ENCODE measurements around the gene KIF18A.
"Not testable (repeated sequence)": the region's sequence is repeated elsewhere in the genome, so short reads cannot be mapped to it uniquely, and the experiment has no call there.

Gene KIF18A

DNA sequence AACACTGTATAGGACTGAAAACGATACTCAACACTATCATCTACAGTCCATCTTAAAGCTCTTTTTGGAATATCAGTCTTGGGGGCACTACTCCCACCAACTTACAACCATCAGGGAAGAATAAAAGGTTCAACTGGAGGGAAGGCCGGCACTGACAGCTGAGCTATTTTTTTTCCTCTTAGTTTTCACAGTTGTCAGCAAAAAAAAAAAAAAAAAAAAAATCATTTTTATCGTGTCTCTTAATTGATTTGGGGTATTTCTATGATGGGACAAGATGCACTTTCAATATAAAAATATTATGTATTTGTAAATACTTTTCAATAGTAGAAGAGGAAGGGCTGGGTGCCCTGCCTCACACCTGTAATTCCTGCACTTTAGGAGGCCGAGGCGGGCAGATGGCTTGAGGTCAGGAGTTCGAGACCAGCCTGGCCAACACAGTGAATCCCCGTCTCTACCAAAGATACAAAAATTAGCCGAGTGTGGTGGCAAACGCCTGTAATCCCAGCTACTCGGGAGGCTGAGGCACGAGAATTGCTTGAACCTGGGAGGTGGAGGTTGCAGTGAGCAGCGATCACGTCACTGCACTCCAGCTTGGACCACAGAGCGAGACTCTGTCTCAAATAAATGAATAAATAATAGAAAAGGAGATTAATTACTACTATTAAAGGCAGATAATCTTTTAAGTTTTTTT, 1.5 kb downstream of the KIF18A start:
- DNase-seq (ENCODE audit: low spot score), result no peak

DNA sequence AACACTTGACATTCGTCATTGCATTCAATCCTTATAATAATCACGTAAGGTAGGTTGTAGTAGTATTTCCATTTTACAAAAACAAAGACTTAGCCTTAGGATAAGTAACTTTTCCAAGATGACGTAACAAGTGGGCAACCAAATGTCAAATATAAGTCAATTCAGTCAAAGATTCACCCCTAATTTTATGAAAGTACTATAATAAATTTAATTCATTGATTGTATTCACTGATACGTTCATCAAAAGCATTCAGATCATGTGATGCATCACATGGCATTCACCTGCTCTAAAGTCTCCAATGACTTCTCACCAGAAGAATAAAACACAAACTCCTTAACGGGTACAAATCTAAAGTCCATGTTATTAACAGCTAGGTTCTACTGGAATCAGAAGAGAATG, 2.1 kb downstream of the KIF18A start:
- DNase-seq (ENCODE audit: low spot score), result no peak

DNA sequence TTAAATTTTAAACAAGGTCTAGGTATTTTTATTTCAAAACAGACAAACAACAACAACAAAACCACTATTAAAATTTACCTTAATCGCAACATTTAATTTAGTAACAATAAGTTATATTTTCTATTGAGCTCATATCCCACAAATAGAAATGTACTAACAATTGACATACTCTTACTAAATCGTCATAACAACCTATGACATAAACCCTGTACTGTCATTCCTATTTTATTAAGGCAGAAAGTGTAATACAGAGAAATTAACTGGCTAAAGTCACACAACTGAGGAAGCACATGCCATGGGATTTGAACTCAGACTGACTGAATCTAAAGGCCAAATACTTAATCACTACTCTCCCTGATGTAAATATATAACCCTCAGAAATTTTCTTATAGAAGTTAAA, 3.0 kb downstream of the KIF18A start:
- no peak for DNase-seq (ENCODE audit: low spot score)

DNA sequence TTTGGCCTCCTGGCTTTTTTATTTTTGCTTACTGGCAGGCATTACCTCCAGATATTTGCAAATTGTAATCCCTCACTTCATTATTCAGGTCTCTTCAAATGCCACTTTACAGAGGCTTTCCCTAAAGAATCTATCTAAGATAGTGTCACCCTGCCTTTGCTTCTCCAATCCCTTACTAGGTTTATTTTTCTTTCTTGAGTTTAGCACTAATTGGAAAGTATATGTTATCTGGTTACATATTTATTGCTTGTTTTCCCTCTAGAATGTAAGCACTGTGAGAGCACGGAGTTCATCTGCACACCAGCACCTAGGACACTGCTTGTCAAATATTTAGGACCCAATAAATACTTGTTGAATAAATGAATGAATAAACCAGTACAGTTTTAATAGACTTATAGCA, 3.5 kb downstream of the KIF18A start:
- no peak for DNase-seq (ENCODE audit: low spot score)

DNA sequence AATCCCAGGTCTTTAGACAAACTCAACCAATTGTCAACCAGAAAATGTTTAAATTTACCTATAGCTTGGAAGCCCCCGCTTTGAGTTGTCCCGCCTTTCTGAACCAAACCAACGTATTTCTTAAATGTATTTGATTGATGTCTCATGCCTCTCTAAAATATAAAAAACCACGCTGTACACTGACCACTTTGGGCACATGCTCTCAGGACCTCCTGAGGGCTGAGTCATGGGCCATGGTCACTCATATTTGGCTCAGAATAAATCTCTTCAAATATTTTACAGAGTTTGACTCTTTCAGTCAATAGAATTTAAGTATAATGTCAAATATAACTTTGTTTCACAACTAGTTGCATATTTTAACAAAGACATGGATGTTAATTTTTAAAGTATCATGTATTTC, 5.7 kb downstream of the KIF18A start:
- not testable (repeated sequence) for DNase-seq (ENCODE audit: low spot score)

DNA sequence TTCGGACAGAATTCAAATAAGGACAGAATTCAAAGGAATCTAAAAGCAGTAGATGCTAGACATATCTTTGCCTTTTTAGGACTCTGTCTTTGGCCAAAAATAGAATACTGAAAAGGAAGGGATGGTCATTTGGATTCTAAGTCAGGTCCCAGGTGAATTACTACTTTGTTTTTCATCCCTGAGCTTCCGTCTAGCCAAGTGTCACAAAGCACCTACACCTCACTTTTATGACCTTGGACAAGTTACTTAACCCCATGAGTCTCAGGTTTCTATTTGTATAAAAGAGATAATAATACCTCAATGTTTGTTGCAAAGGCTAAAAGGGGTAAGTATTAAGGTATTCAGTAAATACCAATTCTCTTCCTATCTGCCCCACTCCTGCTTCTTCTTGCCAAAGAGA, 7.3 kb downstream of the KIF18A start:
- no peak for DNase-seq (ENCODE audit: low spot score)

DNA sequence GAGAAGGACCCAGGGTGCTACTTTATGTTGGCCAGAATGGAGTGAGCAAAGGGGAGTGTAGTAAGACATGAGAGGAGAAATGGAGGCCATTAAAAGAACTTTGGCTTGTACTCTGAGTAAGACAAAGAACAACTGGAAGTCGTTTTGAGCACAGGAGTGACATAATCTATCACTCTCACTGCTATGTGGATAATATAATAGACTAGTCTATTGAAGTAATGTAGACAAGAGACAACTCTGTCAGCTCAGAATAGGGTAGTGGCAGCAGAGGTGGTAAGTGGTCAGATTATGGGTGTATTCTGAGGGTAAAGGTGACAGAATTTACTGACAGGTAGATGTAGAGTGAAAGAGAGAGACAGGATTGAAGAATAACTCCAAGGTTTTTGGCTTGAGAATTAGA, 8.2 kb downstream of the KIF18A start:
- DNase-seq (ENCODE audit: low spot score), result no peak

DNA sequence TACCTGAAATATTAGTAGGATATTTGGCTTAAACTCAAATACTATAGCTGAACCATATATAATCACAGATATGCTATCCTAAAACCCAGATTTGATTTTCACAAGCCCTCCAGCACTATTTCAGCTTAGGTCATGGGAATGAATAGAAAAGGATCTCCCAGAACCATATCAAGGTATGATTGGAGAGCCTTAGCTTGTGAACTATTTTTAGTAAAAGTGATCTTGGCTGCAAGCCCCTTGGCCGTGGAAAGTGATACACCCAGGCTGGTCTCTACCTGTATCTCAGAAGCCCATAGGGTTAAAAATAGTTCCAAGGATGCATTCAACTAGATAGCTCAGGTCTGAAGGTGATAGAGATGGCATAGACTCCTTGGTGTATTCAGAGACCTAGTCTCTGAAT, 9.7 kb downstream of the KIF18A start:
- DNase-seq (ENCODE audit: low spot score), result no peak

DNA sequence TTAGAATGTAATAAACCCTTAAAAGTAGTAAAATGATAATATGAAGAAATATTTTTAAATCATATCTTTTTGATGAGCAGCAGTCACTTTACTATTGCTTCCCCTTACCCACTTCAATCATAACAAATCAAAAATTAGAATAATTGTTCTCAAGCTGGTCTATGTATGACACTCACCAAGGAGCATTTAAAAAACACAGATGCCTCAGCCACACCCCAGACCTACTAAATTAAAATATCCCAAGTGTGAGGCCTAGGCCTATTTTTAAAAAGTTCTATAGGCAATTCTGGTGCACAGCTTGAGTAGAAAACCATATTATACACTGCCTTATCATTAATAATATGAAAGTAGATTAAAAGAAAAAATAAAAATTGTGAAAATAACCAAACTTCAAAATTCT, 15.2 kb downstream of the KIF18A start:
- DNase-seq (ENCODE audit: low spot score), result no peak

DNA sequence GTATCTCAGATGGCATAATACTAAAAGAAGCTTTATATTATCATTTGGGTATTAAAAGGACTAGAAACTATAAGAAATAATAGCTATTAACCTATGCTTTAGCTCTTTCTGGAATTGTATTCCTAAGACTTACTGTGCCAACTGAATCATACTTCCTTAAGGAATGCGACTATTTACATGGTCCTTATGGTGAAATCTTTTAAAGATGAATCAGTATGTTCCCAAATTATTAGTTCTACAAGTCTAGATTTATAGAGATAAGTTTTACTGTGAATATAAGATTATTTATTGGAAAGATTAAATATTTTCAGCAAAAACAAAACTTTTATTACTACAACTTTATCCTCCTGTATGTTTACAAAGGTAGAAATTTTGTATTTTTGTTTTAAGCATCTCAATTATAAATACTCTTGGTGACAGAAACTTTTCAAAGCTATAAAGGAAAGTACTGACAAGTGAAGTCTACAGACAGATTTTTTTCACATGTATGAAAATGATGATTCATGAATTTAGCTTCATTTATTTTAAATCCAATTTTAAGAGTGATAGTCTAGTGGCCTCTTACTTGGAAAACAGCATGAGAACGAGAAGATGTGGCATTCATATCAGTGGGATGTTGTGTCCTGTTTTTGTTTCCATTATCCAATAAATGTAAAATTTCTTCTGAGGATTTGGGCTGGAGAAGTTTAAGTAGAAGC, 17.8 kb downstream of the KIF18A start:
- DNase-seq (ENCODE audit: low spot score), result no peak

DNA sequence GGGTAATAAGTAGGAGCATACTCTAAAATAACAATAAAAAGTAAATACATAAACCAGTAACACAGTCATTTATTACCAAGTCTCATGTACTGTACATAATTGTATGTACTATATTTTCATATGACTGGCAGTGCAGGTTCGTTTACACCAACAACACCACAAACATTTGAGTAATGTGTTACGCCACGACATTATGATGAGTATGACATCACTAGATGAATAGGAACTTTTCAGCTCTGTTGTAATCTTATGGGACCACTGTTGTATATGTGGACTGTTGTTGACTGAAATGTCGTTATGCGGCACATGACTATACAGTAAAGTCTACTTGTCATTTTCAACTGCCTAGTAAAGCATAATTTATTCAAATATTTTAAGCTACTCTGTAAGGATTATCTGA, 18.6 kb downstream of the KIF18A start:
- DNase-seq (ENCODE audit: low spot score), result no peak

DNA sequence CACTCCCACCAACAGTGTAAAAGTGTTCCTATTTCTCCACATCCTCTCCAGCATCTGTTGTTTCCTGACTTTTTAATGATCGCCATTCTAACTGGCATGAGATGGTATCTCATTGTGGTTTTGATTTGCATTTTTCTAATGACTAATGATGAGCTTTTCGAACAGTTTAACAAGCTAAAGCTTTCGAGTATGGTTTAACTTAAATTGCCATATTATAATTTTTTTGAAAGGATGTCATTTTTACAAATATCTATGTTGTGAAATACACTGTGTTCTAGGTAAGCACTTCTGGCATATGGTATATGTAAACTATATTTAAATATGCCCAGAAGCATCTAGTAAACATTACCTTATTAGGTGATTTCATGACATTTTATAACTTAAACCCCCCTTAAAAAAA, 20.3 kb downstream of the KIF18A start:
- DNase-seq (ENCODE audit: low spot score), result not testable (repeated sequence)

DNA sequence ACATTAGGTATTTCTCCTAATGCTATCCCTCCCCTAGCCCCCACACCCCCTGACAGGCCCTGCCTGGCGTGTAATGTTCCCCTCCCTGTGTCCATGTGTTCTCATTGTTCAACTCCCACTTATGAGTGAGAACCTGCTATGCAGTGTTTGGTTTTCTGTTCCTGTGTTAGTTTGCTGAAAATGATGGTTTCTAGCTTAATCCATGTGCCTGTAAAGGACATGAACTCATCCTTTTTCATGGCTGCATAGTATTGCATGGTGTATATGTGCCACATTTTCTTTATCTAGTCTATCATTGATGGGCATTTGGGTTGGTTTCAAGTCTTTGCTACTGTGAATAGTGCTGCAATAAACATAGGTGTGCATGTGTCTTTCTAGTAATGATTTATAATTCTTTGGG, 20.8 kb downstream of the KIF18A start:
- not testable (repeated sequence) for DNase-seq (ENCODE audit: low spot score)

DNA sequence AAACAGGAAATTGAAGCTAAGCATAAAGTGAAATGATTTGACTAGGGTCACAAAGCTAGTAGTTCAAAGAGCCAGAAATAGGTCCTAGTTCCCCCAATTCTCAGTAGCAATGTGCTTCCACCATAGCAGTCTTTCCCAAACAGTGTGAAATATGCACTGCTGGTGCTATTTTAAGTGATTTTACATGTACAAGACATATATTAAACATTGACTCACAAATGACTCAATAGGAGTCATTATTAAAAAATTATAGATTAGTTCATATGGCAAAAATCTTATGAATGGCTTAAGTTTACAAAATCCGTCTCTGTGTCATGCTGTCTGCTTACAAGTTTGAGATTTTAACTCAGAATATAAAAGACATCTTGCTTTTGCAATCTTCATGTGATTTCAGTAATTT, 21.4 kb downstream of the KIF18A start:
- DNase-seq (ENCODE audit: low spot score), result no peak

DNA sequence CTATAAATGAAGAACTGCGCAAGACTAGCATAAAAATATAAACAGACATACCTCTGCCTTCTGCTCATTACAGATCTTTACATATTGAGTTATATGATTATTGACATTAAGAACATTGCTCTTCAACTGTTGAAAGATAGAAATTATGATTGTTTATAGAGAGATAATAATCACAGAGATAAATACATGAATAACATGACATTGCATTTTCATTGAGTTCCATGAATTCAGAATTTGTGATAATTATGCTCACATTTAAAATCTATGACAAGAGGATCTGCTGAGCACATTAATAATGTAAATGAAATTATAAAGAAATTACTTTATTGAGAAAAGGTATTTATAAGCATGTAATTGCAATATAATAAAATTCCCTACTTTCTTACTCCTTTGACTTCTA, 24.8 kb downstream of the KIF18A start:
- no peak for DNase-seq (ENCODE audit: low spot score)

DNA sequence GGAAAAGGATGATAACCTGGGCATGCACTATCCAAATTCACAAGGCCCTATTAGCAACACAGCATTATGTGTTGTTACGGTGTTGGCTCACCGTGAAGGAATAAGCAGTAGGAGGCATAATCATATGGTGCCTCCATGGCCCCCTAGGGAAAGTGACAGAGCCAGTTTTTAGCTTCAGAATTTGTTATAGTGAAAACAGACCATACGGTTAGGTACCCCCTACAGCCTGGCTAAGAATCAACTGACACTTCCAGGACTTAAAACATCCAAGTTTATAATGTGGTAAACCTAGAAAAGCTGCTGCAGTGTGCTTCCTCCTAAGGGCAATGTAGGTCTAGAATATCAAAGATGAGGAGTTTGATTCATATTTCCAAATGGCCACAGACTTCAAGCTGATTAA, 30.4 kb downstream of the KIF18A start:
- DNase-seq (ENCODE audit: low spot score), result no peak

DNA sequence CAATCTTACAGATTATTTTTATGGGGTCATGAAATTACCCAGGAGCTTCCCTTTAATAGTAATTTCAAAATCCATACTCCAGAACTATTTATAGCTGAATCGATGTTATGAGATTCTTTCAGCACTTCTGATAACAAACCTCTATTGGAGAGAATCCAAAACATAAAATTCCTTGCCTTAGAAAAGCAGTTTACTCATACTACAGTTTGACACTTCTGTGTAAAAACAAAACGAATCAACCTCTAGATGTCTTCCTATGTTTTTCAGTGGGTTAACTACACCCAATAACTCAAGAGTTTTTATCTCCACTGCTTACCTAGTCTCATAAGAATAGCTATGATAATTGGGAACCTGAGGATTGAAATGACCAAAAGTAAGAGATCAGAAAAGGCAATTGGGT, 35.6 kb downstream of the KIF18A start:
- DNase-seq (ENCODE audit: low spot score), result no peak

DNA sequence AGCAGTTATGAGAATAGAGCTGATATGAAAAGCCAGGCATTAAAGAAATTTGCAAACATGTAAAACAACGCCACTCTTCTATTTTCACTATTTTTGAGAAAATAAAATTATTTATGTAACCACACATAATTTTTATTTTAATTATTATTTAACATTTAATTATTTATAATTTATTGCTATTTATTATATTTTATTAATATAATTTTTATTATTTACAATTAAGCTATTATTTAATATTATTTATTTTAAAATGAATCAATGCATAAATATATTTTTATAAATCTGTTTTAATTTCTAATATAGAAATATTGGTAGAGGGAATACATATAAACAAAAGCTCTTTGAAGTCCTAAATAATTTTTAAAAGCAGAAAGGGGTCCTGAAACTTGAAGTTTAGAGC, 36.7 kb downstream of the KIF18A start:
- no peak for DNase-seq (ENCODE audit: low spot score)

DNA sequence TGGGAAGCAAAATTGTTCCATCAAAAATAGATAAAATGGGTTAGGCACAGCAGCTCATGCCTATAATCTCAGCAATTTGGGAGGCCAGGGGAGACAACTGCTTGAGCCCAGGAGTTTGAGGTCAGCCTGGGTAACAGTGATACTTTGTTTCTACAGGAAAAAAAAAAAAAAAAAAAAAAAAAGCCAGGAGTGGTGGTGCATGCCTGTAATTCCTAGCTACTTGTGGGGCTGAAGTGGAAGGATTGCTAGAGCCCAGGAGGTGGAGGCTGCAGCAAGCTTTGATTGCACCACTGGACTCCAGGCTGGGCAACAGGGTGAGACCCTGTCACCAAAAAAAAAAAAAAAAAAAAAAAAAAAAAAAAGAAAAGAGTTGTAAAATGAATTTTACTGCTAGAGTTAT, 49.6 kb downstream of the KIF18A start:
- no peak for DNase-seq (ENCODE audit: low spot score)

DNA sequence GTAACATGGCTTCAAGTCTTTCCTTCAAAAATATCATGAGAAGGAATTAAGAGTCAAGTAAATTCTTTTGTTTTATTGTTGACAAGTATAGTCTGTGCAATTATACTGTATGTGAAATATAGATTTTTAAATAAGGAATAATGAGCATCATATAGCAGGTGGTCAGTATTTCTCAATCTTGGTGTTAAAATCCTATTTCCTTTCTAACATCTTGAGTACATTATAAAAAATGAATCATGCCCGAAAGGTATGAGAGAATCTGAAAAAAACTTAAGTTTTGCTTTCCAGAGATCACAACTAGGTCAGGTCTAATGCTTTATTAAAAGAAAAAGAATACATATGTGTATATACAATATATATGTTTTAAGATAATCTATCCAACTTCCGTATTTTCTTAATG, 53.1 kb downstream of the KIF18A start:
- no peak for DNase-seq (ENCODE audit: low spot score)

DNA sequence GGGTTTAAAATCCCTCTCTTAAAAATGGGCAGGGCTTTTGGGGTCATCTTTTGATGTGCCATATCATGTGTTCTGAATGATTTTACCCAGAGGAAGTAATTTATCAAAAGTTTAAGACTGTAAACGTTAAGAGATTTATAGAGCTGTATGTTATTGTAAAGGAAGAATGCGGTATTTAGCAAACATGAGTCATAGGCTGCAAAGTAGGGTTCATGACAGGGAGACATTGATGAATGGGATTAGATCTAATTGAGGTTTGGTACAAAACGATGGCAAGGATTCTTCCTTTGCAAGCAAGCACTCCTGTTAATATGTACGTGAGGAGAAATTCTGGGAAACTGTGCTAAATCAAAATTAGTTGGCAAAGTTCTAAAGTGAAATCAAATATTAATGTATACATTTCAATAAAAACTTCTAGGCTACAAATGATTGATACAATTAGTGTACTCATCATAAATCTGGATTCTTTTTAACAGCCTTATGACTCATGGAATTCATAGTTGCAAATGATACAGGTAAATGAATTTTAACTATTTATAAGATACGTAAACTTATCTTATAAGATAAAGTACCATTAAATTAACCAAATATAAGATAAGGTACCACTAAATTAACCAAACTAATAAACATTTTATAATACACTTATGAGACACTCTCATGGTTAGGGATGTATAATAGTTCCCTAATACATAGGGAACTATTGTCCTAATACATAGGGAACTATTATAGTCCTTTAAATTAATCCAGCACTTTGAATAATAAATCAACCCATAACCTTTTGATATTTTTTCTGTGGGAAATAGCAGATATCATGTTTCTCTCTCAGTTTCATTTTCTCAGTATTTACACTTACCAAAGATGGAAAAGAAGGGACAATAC, 58.4 kb downstream of the KIF18A start:
- no peak for DNase-seq (ENCODE audit: low spot score)

DNA sequence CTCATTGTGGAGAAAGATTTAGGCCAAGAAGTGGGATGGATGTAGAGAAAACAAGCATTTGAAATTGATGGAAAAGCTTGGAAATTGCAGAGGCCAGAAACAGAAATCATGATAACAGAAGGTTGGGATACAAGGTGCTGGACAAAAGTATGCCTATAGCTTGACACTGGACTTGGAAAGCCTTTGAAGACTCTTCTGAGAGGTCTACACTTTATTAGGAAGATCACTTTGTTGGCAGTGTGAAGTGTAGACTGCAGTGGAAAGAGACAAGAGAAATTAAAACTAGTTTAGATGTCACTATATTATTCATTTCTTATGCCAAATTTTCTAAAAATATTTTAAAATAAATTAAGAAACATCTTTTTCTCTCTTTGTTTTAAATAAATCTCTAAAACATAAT, 59.1 kb downstream of the KIF18A start:
- no peak for DNase-seq (ENCODE audit: low spot score)
